Tibial nerve (tissue), 3 donors: ENCODE results near the gene RTP5.

Source experiments
- POLR2A ChIP-seq, 2 donors: fragments of 450-650 bp; IDR thresholded peaks; one replicate each; pipeline ENCODE4 v1.6.1; 2017; ENCODE audit warnings: antibody characterized with exemption in 2 of 2, mild to moderate bottlenecking in 2 of 2, moderate library complexity in 2 of 2
- TF ChIP-seq, protein P1 (sequence below), 5 experiments: fragments of 200-600 bp in 3 of 5; fragments of 450-650 bp in 2 of 5; sonication (generic) in 3 of 5; IDR thresholded peaks; one replicate each; pipeline ENCODE4 v1.5.1; 2016 to 2019; ENCODE audit warnings: antibody characterized with exemption in 5 of 5, mild to moderate bottlenecking in 3 of 5, moderate library complexity in 2 of 5

DNA sequence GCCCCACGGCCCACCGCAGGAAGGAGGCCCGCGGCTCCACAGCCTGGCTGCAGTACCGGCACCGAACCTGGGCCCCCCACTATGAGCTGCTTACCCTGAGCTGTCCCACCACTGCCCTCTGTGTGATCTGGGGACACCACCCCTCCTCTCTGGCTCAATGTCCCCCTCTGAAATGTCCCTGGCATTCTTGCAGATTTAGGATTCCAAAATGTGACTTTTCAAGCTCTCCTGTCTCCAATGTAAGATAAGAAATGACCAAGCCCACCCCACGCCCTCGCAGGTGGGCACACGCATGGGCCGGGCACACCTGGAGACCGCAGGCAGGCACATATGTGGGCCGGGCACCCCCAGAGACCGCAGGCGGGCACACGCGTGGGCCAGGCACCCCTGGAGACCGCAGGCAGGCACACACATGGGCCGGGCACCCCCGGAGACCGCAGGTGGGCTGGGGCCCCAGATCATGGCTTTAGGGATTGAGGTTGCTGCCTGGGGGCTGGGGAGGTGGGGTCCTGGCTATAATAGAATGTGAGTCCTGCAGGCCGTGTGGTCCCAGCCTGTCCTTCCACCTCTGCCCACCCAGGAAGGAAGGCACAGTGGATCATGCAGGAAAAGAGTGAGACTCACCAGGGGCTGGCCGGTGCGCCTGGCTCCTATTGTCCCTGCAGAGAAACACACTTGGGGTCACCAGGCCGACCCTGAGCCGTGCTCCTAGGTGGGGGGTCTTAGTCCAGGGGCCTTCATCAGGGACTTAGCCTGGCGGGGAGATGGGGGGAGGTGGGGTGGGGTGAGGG is 18.0 kb upstream of the RTP5 start:
- no peak for TF ChIP-seq POLR2A (IDR thresholded peaks at IDR 0.05)
- TF ChIP-seq, protein P1, sequence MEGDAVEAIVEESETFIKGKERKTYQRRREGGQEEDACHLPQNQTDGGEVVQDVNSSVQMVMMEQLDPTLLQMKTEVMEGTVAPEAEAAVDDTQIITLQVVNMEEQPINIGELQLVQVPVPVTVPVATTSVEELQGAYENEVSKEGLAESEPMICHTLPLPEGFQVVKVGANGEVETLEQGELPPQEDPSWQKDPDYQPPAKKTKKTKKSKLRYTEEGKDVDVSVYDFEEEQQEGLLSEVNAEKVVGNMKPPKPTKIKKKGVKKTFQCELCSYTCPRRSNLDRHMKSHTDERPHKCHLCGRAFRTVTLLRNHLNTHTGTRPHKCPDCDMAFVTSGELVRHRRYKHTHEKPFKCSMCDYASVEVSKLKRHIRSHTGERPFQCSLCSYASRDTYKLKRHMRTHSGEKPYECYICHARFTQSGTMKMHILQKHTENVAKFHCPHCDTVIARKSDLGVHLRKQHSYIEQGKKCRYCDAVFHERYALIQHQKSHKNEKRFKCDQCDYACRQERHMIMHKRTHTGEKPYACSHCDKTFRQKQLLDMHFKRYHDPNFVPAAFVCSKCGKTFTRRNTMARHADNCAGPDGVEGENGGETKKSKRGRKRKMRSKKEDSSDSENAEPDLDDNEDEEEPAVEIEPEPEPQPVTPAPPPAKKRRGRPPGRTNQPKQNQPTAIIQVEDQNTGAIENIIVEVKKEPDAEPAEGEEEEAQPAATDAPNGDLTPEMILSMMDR (IDR thresholded peaks at IDR 0.05) = no peak
